T1000 (cell line): Measurements from ENCODE around the gene NECTIN2.
"Not testable (repeated sequence)": the region's sequence is repeated elsewhere in the genome, so short reads cannot be mapped to it uniquely, and the experiment has no call there.

Source experiments
- DNase-seq: peaks from one replicate; lab custom pipeline; 2025; ENCODE audit warnings: mixed read lengths; lab: John Stamatoyannopoulos, UW

The NECTIN2 gene

GRCh38 chr19:44884566-44884965 is 38.5 kb downstream of the NECTIN2 start:
- no peak for DNase-seq

- DNase-seq, result no peak
Measured at GRCh38 chr19:44886141-44886540, 40.0 kb downstream of the NECTIN2 start.

GRCh38 chr19:44887648-44888047 is 41.6 kb downstream of the NECTIN2 start:
- DNase-seq, result no peak

GRCh38 chr19:44888335-44888734 is 42.2 kb downstream of the NECTIN2 start:
- not testable (repeated sequence) for DNase-seq

GRCh38 chr19:44889830-44890365 is 43.8 kb downstream of the NECTIN2 start:
- DNase-seq, result no peak

- DNase-seq, result peak; percentile 99
Measured at GRCh38 chr19:44890366-44891015, 44.4 kb downstream of the NECTIN2 start.

- peak; percentile 59 for DNase-seq
Measured at GRCh38 chr19:44891016-44891882, 45.2 kb downstream of the NECTIN2 start, which contains the start of gene TOMM40. TSS of gene TOMM40 (plus strand) at chr19:44891254. CDS start at chr19:44891416, 162 bp downstream.

- no peak for DNase-seq
Measured at GRCh38 chr19:44892932-44893331, 46.8 kb downstream of the NECTIN2 start.

- DNase-seq, result no peak
Measured at GRCh38 chr19:44893332-44894051, 47.4 kb downstream of the NECTIN2 start.

- DNase-seq, result no peak
Measured at GRCh38 chr19:44894052-44894400, 47.9 kb downstream of the NECTIN2 start.

GRCh38 chr19:44894946-44895345 is 48.8 kb downstream of the NECTIN2 start:
- no peak for DNase-seq

- DNase-seq, result no peak
Measured at GRCh38 chr19:44897835-44898234, 51.7 kb downstream of the NECTIN2 start.

GRCh38 chr19:44900328-44901244 is 54.5 kb downstream of the NECTIN2 start:
- no peak for DNase-seq

GRCh38 chr19:44903216-44903601 is 57.1 kb downstream of the NECTIN2 start:
- DNase-seq, result no peak

GRCh38 chr19:44903602-44904425 is 57.7 kb downstream of the NECTIN2 start:
- DNase-seq, result peak; percentile 46

GRCh38 chr19:44904426-44904994 is 58.4 kb downstream of the NECTIN2 start:
- no peak for DNase-seq

GRCh38 chr19:44905437-44906160 is 59.5 kb downstream of the NECTIN2 start, which contains the start of gene APOE:
TSS of gene APOE (plus strand) at chr19:44905796. CDS start at chr19:44906625, 829 bp downstream.
- DNase-seq, result no peak

GRCh38 chr19:44907613-44908012 is 61.5 kb downstream of the NECTIN2 start:
- DNase-seq, result no peak
